Fibroblast of skin of abdomen (primary cell): ENCODE results near the gene IL11RA.
A peak's percentile ranks its signal among the peaks of the same experiment; 100 is the strongest.

Experiments used
- DNase-seq: peaks from one replicate; pipeline ENCODE4 v3.0.0-alpha.2; 2013

The IL11RA gene

GRCh38 chr9:34654323-34655051 lies 2.5 kb downstream of the IL11RA start:
- DNase-seq, result peak; percentile 88

- no peak for DNase-seq
Measured at GRCh38 chr9:34655394-34655793, 3.4 kb downstream of the IL11RA start.

- DNase-seq, result no peak
Measured at GRCh38 chr9:34656992-34657391, 5.0 kb downstream of the IL11RA start.

- no peak for DNase-seq
Measured at GRCh38 chr9:34658461-34658860, 6.5 kb downstream of the IL11RA start.

GRCh38 chr9:34659592-34660253 lies 7.7 kb downstream of the IL11RA start:
- DNase-seq, result no peak

GRCh38 chr9:34662526-34663302 lies 10.7 kb downstream of the IL11RA start, which contains the start of gene CCL27:
TSS of gene CCL27 (minus strand) at chr9:34662657. CDS start at chr9:34662633, 24 bp downstream.
- DNase-seq, result no peak

GRCh38 chr9:34663303-34663605 lies 11.3 kb downstream of the IL11RA start:
- DNase-seq, result no peak

GRCh38 chr9:34664281-34665066 lies 12.5 kb downstream of the IL11RA start:
- peak; percentile 64 for DNase-seq

GRCh38 chr9:34665067-34665380 lies 13.0 kb downstream of the IL11RA start:
- no peak for DNase-seq

GRCh38 chr9:34665381-34666250 lies 13.6 kb downstream of the IL11RA start:
- peak; percentile 95 for DNase-seq

- no peak for DNase-seq
Measured at GRCh38 chr9:34669809-34670562, 18.0 kb downstream of the IL11RA start.

- no peak for DNase-seq
Measured at GRCh38 chr9:34671307-34671706, 19.3 kb downstream of the IL11RA start.

- DNase-seq, result no peak
Measured at GRCh38 chr9:34674440-34674839, 22.5 kb downstream of the IL11RA start.

GRCh38 chr9:34675048-34675714 lies 23.2 kb downstream of the IL11RA start:
- DNase-seq, result peak; percentile 68

GRCh38 chr9:34675869-34676268 lies 23.9 kb downstream of the IL11RA start:
- DNase-seq, result no peak

- DNase-seq, result no peak
Measured at GRCh38 chr9:34684145-34684544, 32.2 kb downstream of the IL11RA start.

GRCh38 chr9:34684816-34685215 lies 32.8 kb downstream of the IL11RA start:
- DNase-seq, result no peak

GRCh38 chr9:34685591-34685990 lies 33.6 kb downstream of the IL11RA start:
- no peak for DNase-seq

GRCh38 chr9:34686231-34686630 lies 34.2 kb downstream of the IL11RA start:
- peak; percentile 38 for DNase-seq

- no peak for DNase-seq
Measured at GRCh38 chr9:34686732-34687131, 34.7 kb downstream of the IL11RA start.
